ENCODE measurements around the gene SF3B4.
"Not testable (repeated sequence)": the region's sequence is repeated elsewhere in the genome, so short reads cannot be mapped to it uniquely, and the experiment has no call there.

SF3B4 gene

DNA sequence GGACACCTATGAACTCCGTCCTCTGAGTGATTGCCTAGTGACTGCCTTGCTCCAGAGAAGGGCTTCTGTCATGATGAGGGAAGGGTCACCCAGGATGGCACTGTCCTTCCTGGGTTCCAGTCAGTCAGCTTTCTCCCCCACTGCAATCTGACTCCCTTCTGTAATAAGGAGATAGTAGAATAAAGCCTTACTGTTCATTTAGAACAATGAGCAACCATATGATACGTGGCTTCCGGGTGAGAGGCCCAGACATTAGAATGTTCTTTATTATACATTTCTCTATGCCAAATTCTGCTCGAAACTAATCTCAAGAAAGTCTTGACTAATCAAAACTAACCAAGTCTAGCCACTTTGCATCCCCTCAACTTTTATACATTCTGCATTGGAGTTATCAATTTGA, 17.6 kb upstream of the SF3B4 start:
- Histone ChIP-seq H3K4me1 (ENCODE audit: control insufficient read depth, insufficient read depth, low read length) (peaks cover 17% of the 10 kb centered on the region), H3K9ac (ENCODE audit: low read length) (no peak overlapping the region), H3K27me3 (ENCODE audit: control insufficient read depth, insufficient read depth, low read length) (no peaks in the 10 kb centered on the region), H3K36me3 (ENCODE audit: control insufficient read depth, insufficient read depth, low read length) (no peaks in the 10 kb centered on the region), H3K9me3 (ENCODE audit: control insufficient read depth, low read length) (no peaks in the 10 kb centered on the region), H3K4me3 (ENCODE audit: low read length) (no peak overlapping the region)

DNA sequence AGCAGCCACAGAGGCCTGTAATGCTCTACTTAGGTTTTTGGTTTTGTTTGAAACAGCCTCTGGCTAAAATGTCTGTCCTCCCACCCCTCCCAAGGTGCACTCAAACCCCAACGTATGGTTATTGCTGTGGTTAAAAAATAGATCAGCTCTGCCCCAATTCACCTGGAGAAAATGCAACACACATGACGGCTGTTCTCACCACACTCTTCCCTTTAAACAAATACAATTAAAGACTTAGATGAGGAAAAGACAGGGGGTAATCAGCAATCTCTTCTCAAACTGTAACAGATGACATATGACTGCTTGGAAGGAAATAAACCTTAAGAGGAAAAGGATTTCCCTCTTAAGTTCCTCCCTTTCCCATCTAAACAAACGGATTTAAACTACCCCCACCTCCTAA, 15.3 kb upstream of the SF3B4 start:
- Histone ChIP-seq H3K4me1 (ENCODE audit: control insufficient read depth, insufficient read depth, low read length) (peaks cover 36% of the 10 kb centered on the region), H3K9ac (ENCODE audit: low read length) (no peak overlapping the region), H3K4me3 (ENCODE audit: low read length) (no peak overlapping the region), H3K9me3 (ENCODE audit: control insufficient read depth, low read length) (no peaks in the 10 kb centered on the region), H3K27me3 (ENCODE audit: control insufficient read depth, insufficient read depth, low read length) (no peaks in the 10 kb centered on the region), H3K36me3 (ENCODE audit: control insufficient read depth, insufficient read depth, low read length) (no peaks in the 10 kb centered on the region)

DNA sequence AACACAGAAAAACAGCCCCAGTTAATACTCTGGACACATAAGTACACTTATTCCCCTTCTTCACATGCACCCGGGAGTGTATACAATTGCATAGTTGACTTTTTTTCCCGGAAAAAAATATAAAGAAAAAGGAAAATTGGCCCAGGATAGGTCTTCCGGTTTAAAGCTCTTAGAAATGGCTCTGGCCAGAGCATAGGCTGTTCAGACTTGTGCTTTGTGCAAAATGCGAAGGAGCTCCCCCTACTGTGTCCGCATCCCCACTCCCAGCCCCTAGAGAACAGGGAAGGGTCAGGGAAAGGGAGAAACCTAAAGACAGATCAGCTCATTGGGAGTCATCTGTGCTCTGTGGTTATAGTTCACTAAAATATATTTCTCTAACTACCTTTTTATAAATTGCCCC, 14.6 kb upstream of the SF3B4 start:
- H3K4me1 ChIP-seq (ENCODE audit: control insufficient read depth, insufficient read depth, low read length) = peaks cover 43% of the 10 kb centered on the region
- H3K4me3 ChIP-seq (ENCODE audit: low read length) = no peak overlapping the region
- H3K9me3 ChIP-seq (ENCODE audit: control insufficient read depth, low read length) = no peaks in the 10 kb centered on the region
- H3K27me3 ChIP-seq (ENCODE audit: control insufficient read depth, insufficient read depth, low read length) = no peaks in the 10 kb centered on the region
- no peaks in the 10 kb centered on the region for H3K36me3 ChIP-seq (ENCODE audit: control insufficient read depth, insufficient read depth, low read length)
- no peak overlapping the region for H3K9ac ChIP-seq (ENCODE audit: low read length)

DNA sequence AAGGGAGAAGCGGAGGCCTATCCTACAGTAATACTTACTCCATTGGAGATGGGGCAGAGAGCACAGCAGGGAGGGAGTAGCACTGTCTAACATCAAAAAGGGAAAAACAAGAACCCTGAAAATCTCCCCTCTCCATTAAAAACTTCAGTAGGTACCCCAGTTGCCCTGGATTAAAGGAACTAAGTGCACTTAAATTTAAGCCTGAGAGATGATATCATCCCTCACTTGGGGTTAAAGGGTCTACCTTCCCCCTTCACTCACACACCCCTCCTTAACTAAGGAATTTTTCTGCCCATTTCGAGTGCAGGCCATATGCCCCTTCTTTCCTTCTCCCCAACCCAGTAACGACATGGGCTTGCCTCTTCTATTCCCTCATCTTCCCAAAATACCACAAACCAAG, 12.8 kb upstream of the SF3B4 start:
- no peak overlapping the region for H3K4me3 ChIP-seq (ENCODE audit: low read length)
- H3K4me1 ChIP-seq (ENCODE audit: control insufficient read depth, insufficient read depth, low read length) = peaks cover 60% of the 10 kb centered on the region
- no peaks in the 10 kb centered on the region for H3K9me3 ChIP-seq (ENCODE audit: control insufficient read depth, low read length)
- H3K9ac ChIP-seq (ENCODE audit: low read length) = no peak overlapping the region
- H3K36me3 ChIP-seq (ENCODE audit: control insufficient read depth, insufficient read depth, low read length) = no peaks in the 10 kb centered on the region
- no peaks in the 10 kb centered on the region for H3K27me3 ChIP-seq (ENCODE audit: control insufficient read depth, insufficient read depth, low read length)

DNA sequence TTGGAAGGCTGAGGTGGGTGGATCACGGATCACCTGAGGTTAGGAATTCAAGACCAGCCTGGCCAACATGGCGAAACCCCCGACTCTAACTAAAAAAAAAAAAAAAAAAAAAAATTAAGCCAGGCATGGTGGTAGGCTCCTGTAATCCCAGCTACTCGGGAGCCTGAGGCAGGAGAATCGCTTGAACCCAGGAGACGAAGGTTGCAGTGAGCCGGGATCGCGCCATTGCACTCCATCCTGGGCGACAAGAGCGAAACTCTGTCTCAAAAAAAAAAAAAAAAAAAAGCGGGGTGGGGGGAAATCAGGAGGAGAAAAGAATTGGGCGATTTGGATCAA, 11.0 kb upstream of the SF3B4 start:
- not testable (repeated sequence) for H3K36me3 ChIP-seq (ENCODE audit: control insufficient read depth, insufficient read depth, low read length); H3K27me3 ChIP-seq (ENCODE audit: control insufficient read depth, insufficient read depth, low read length); H3K4me3 ChIP-seq (ENCODE audit: low read length); H3K9me3 ChIP-seq (ENCODE audit: control insufficient read depth, low read length)
- Histone ChIP-seq H3K9ac (ENCODE audit: low read length) (peak overlapping the region; percentile 62), H3K4me1 (ENCODE audit: control insufficient read depth, insufficient read depth, low read length) (peaks cover 61% of the 10 kb centered on the region)

DNA sequence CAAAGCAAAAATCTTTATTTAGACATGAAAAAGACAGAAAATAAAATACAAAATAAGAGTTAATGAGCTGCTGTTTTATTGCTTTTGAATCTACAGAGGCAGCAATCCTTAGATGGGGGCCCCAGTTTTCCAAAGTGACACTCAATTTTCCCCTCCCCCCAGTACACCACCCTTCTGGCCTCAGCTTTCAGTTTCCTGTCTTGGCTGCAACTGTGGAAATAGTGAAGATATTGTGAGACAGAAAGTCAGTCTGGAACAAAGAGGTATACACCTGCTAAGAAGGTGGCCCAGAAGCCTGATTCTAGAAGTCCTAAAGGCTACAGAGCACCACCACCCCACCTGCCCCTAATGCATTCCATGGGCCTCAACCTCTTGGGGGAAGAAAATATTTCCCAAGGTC, 10.2 kb upstream of the SF3B4 start:
- H3K27me3 ChIP-seq (ENCODE audit: control insufficient read depth, insufficient read depth, low read length) = no peaks in the 10 kb centered on the region
- peak overlapping the region; percentile 48 for H3K9ac ChIP-seq (ENCODE audit: low read length)
- peaks cover 61% of the 10 kb centered on the region for H3K4me1 ChIP-seq (ENCODE audit: control insufficient read depth, insufficient read depth, low read length)
- no peak overlapping the region for H3K4me3 ChIP-seq (ENCODE audit: low read length)
- H3K36me3 ChIP-seq (ENCODE audit: control insufficient read depth, insufficient read depth, low read length) = peaks cover 4% of the 10 kb centered on the region
- H3K9me3 ChIP-seq (ENCODE audit: control insufficient read depth, low read length) = no peaks in the 10 kb centered on the region

DNA sequence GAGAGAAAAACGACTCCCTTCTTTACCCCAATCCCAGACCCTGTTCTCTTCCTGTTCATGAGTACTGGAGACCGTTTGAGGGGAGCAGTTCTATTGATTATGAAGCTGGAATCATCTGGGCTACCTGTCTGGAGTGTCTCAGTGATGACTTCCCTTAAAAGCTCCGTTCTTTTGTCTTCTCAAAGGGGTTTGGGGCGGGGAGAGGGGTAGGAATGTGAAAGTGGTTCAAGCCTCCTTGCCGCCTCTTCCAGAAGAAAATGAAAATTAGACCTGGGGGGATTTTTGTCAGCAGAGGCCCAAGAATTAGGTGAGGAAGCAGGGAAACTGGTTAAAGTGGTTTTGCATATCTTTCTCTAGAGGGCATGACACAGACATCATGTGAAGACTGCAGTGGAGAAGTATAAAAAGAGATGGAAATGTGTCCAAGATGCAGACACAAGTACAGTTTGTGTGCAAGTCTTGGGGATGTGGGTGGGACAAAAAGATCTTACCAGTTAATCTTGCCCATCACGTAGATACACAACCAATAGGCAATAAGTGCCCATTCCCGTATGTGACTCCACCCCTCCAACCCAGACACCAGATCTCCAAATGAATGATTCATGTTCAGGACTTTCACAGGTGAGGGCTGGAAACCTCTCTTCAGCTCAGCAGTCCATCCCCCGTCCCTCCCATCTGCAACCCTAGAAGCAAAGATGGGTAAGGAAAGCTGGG, 9.5 kb upstream of the SF3B4 start:
- Histone ChIP-seq H3K4me3 (ENCODE audit: low read length) (peak overlapping the region; percentile 53), H3K9me3 (ENCODE audit: control insufficient read depth, low read length) (no peaks in the 10 kb centered on the region), H3K4me1 (ENCODE audit: control insufficient read depth, insufficient read depth, low read length) (peaks cover 59% of the 10 kb centered on the region), H3K36me3 (ENCODE audit: control insufficient read depth, insufficient read depth, low read length) (peaks cover 4% of the 10 kb centered on the region), H3K27me3 (ENCODE audit: control insufficient read depth, insufficient read depth, low read length) (no peaks in the 10 kb centered on the region), H3K9ac (ENCODE audit: low read length) (peak overlapping the region; percentile 73)

DNA sequence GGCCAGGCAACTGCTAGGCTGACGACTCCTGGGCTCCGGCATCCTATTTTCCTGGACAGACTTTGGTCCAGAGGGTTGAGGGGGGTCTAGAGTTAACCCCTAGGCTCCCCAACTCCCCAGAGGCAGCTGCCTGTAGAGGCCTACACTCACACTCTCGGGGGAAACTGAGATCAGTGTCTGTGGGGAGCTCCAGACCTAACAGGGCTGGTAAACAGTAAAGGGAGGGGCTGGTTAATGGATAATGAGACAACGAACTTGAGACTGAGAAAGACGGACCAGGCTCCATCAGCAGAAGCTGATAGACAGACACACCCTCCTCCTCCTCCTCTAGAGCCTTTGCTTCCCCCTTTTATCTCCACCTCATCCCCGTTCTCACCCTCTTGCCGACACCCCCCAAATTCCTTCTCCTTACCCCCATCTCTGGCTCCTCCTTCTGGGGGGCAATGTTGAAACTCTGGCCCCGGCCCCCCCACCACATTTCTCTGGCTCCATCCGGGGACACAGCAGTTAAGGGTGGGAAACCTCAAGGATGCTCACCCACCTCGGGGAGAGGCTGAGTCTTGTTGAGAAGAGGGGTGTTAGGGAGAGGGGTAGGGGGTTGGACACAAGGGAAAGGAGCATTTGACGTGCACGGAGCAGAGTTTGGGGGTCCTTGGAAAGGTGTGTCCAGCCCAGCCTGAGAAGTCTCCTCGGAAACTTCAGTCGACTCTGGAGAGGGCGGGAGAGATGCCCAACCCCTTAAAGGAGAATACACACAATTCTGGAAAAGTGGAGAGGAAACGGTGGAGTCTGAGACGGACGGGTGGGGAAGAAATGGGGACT, 8.8 kb upstream of the SF3B4 start, which contains the start of gene MTMR11:
MTMR11 (minus strand) TSS at position 710 of the 822 bp plus-strand sequence; CDS start at position 478, 232 bp downstream.
- Histone ChIP-seq H3K27me3 (ENCODE audit: control insufficient read depth, insufficient read depth, low read length) (no peaks in the 10 kb centered on the region), H3K4me3 (ENCODE audit: low read length) (peak within 1 kb of the TSS; percentile 53), H3K9ac (ENCODE audit: low read length) (peak within 1 kb of the TSS; percentile 73), H3K36me3 (ENCODE audit: control insufficient read depth, insufficient read depth, low read length) (peaks cover 4% of the 10 kb centered on the region), H3K9me3 (ENCODE audit: control insufficient read depth, low read length) (no peaks in the 10 kb centered on the region), H3K4me1 (ENCODE audit: control insufficient read depth, insufficient read depth, low read length) (peaks cover 55% of the 10 kb centered on the region)

DNA sequence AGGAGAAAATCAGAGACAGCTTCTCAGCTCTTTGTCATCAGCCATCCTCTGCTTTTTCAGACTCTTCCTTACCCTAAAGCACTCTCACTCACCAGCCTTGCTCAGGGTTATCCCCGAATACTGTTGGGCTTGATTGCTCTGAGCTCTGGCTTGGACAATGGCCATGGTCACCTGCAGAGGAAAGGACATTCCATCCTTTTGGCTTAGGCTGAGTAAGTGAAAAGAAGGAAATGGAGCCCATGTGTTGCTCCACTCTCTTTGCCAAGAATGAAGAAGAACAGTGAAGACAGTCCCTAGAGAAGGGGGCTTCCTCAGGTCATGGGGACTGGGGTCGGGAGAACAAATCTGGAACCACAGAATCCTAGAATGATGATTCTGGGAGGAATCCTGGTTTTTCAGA, 6.8 kb upstream of the SF3B4 start:
- Histone ChIP-seq H3K27me3 (ENCODE audit: control insufficient read depth, insufficient read depth, low read length) (no peaks in the 10 kb centered on the region), H3K4me3 (ENCODE audit: low read length) (no peak overlapping the region), H3K9me3 (ENCODE audit: control insufficient read depth, low read length) (no peaks in the 10 kb centered on the region), H3K4me1 (ENCODE audit: control insufficient read depth, insufficient read depth, low read length) (peaks cover 36% of the 10 kb centered on the region), H3K36me3 (ENCODE audit: control insufficient read depth, insufficient read depth, low read length) (peaks cover 4% of the 10 kb centered on the region), H3K9ac (ENCODE audit: low read length) (no peak overlapping the region)

DNA sequence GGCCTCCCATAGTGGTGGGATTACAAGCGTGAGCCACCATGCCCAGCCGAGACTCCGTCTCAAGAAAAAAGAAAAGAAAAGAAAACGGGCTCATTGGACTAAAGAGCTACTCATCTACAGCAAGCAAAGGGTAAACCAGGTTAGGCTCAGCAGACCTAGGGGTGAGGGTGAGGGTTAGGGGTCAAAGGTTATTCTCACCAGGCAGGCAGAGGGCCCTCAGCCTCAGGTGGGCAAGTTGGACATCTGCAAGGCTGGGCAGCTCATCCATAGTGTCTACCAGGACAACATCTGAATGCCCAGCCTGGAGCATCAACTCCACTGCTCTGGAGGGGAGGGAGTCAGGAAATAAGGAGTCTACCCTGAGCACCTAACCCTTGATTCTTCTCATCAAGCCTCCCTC, 5.6 kb upstream of the SF3B4 start:
- H3K36me3 ChIP-seq (ENCODE audit: control insufficient read depth, insufficient read depth, low read length) = peaks cover 4% of the 10 kb centered on the region
- no peaks in the 10 kb centered on the region for H3K9me3 ChIP-seq (ENCODE audit: control insufficient read depth, low read length)
- H3K4me1 ChIP-seq (ENCODE audit: control insufficient read depth, insufficient read depth, low read length) = peaks cover 35% of the 10 kb centered on the region
- no peak overlapping the region for H3K9ac ChIP-seq (ENCODE audit: low read length)
- H3K4me3 ChIP-seq (ENCODE audit: low read length) = no peak overlapping the region
- H3K27me3 ChIP-seq (ENCODE audit: control insufficient read depth, insufficient read depth, low read length) = no peaks in the 10 kb centered on the region

DNA sequence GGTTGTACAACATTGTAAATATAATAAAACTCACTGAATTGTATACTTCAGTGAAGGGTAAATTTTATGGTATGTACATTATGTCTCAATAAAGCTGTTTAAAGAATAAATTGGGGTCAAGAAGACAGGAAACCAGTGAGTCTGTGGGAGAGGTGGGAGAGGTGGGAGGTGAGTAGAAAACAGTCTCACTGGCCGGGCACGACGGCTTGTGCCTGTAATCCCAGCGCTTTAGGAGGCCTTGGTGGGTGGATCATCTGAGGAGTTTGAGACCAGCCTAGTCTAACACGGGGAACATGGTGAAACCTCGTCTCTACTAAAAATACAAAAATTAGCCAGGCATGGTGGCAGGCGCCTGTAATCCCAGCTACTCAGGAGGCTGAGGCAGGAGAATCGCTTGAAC, 4.9 kb upstream of the SF3B4 start:
- Histone ChIP-seq H3K9ac (ENCODE audit: low read length) (no peak overlapping the region), H3K36me3 (ENCODE audit: control insufficient read depth, insufficient read depth, low read length) (peaks cover 4% of the 10 kb centered on the region), H3K27me3 (ENCODE audit: control insufficient read depth, insufficient read depth, low read length) (no peaks in the 10 kb centered on the region), H3K9me3 (ENCODE audit: control insufficient read depth, low read length) (no peaks in the 10 kb centered on the region), H3K4me1 (ENCODE audit: control insufficient read depth, insufficient read depth, low read length) (peaks cover 32% of the 10 kb centered on the region), H3K4me3 (ENCODE audit: low read length) (no peak overlapping the region)

DNA sequence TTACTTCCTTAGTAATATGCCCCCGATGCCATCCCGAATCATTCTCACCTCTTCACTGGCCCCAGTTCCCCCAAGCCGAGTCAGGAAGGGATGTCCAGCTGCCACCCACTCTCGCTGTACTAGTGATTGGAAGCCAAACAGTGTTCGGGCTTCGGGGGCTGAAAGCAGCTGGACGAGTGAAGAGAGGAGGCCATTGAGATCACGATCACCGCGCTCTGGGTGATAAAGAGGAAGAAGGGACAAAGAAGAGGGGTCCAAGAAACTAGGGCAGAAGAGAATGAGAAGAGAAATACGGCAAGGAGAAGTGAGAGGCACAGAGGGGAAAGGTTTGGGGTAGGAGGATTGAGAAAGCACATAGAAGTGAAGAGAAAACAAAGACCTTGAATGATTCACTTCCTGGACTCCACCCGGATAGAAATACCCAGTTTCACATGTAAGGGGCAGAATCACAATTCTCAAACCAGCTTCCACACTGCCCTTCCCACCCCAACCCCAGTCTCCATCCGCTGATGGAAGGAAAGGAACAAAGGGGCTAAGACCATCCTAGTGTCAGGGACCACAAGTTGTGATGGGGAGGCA, 3.7 kb upstream of the SF3B4 start:
- peaks cover 28% of the 10 kb centered on the region for H3K4me1 ChIP-seq (ENCODE audit: control insufficient read depth, insufficient read depth, low read length)
- H3K27me3 ChIP-seq (ENCODE audit: control insufficient read depth, insufficient read depth, low read length) = no peaks in the 10 kb centered on the region
- peaks cover 4% of the 10 kb centered on the region for H3K36me3 ChIP-seq (ENCODE audit: control insufficient read depth, insufficient read depth, low read length)
- no peaks in the 10 kb centered on the region for H3K9me3 ChIP-seq (ENCODE audit: control insufficient read depth, low read length)
- no peak overlapping the region for H3K4me3 ChIP-seq (ENCODE audit: low read length)
- no peak overlapping the region for H3K9ac ChIP-seq (ENCODE audit: low read length)

Measured in mucosa of stomach (tissue), 1 donor.